HepG2 (cell line): Measurements from ENCODE around the gene ERMARD. TPM values are rescaled to one million over a fixed set of nuclear protein-coding genes. Genes with fewer than 3 reads are reported as not detected.

Experiments used
- AHR ChIP-seq: IDR thresholded peaks from 2 replicates; pipeline ENCODE4 v1.6.1; 2018; ENCODE audit warnings: missing genetic modification reagents, missing compliant biosample characterization
- PHF5A ChIP-seq: IDR thresholded peaks from one replicate; pipeline ENCODE4 v1.6.1; 2018; ENCODE audit warnings: low read depth, missing genetic modification reagents; ENCODE audit not compliant: unreplicated experiment
- RBM39 ChIP-seq: fragments of 200-400 bp; formaldehyde crosslinking; IDR thresholded peaks from one replicate; pipeline ENCODE4 v1.6.1; 2018; ENCODE audit warnings: antibody characterized with exemption, mild to moderate bottlenecking, low read depth, low read length; ENCODE audit not compliant: poor library complexity, severe bottlenecking
- TRIM24 ChIP-seq: sonication (generic); formaldehyde crosslinking; IDR thresholded peaks from 2 replicates; pipeline ENCODE4 v1.8.0; 2022; ENCODE audit warnings: mild to moderate bottlenecking, missing genetic modification reagents
- ZNF160 ChIP-seq: sonication (generic); formaldehyde crosslinking; IDR thresholded peaks from 2 replicates; pipeline ENCODE4 v1.8.0; 2022; ENCODE audit warnings: mild to moderate bottlenecking, inconsistent platforms, missing genetic modification reagents
- ZNF770 ChIP-seq: sonication (generic); formaldehyde crosslinking; IDR thresholded peaks from 2 replicates; pipeline ENCODE4 v1.5.0; 2020; ENCODE audit warnings: mild to moderate bottlenecking, missing genetic modification reagents
- ZNF800 ChIP-seq: sonication (generic); formaldehyde crosslinking; IDR thresholded peaks from 2 replicates; pipeline ENCODE4 v1.4.0; 2020; ENCODE audit warnings: missing genetic modification reagents
- polyA plus RNA-seq, 8 experiments: library from polyadenylated mRNA; depleted of rRNA in 3 of 8; stranded (reverse) in 7 of 8; unstranded in 1 of 8; fragments of >200 nt; fragmentation: Illumina TruSeq in 4 of 8; extraction: Trizol in 4 of 8; gene quantifications; 2 replicates each; pipeline versions ENCODE4 v1.2.1 to v1.2.3, GENCODE V29; 2011 to 2016; ENCODE audit warnings: low read depth in 4 of 8, missing spikeins in 1 of 8, mixed read lengths in 1 of 8; ENCODE audit not compliant: insufficient read depth in 1 of 8
- total RNA-seq, 5 experiments: library from RNA; depleted of rRNA; stranded (reverse); fragments of >200 nt; fragmentation: Illumina TruSeq; extraction: Trizol; gene quantifications; 2 replicates each; pipeline ENCODE4 v1.2.3, GENCODE V29; 2016; ENCODE audit warnings: low read depth in 1 of 5
- TF ChIP-seq, protein P1 (sequence below), 2 experiments: IDR thresholded peaks; 2 replicates each; pipeline ENCODE4 v1.6.1; 2011 to 2012; ENCODE audit warnings: low read length in 2 of 2, borderline replicate concordance in 1 of 2, low read depth in 1 of 2, mild to moderate bottlenecking in 1 of 2, moderate library complexity in 1 of 2
- TF ChIP-seq, protein P2 (sequence below): sonication (generic); formaldehyde crosslinking; IDR thresholded peaks from 2 replicates; pipeline ENCODE4 v1.4.0; 2020; ENCODE audit warnings: missing genetic modification reagents, low read depth, mild to moderate bottlenecking, borderline replicate concordance
- TF ChIP-seq, protein P3 (sequence below): IDR thresholded peaks from 2 replicates; pipeline ENCODE4 v1.6.1; 2012; ENCODE audit warnings: low read depth, low read length, improper control_type of control experiment
- TF ChIP-seq, protein P4 (sequence below): IDR thresholded peaks from 2 replicates; pipeline ENCODE4 v1.6.1; 2016; ENCODE audit warnings: low read depth
- TF ChIP-seq, protein P5 (sequence below): sonication (generic); formaldehyde crosslinking; IDR thresholded peaks from 2 replicates; pipeline ENCODE4 v1.8.0; 2022; ENCODE audit warnings: mild to moderate bottlenecking, missing genetic modification reagents, borderline replicate concordance

The ERMARD gene
- total and polyA plus RNA-seq, 2 of the 13 experiments (the other 11 are each of a cell fraction or from before 2014, with no cell fraction given) = 8.8 to 10.7 TPM

- TF ChIP-seq RBM39 (no peak), ZNF160 (no peak), TRIM24 (CRISPR knock-in tag) (no peak), PHF5A (CRISPR knock-in tag) (peak; percentile 35), ZNF770 (CRISPR knock-in tag) (peak; percentile 38; the same call in 1 of the 2 replicates), ZNF800 (CRISPR knock-in tag) (peak; percentile 82), AHR (CRISPR knock-in tag) (no peak)
- TF ChIP-seq, protein P1, sequence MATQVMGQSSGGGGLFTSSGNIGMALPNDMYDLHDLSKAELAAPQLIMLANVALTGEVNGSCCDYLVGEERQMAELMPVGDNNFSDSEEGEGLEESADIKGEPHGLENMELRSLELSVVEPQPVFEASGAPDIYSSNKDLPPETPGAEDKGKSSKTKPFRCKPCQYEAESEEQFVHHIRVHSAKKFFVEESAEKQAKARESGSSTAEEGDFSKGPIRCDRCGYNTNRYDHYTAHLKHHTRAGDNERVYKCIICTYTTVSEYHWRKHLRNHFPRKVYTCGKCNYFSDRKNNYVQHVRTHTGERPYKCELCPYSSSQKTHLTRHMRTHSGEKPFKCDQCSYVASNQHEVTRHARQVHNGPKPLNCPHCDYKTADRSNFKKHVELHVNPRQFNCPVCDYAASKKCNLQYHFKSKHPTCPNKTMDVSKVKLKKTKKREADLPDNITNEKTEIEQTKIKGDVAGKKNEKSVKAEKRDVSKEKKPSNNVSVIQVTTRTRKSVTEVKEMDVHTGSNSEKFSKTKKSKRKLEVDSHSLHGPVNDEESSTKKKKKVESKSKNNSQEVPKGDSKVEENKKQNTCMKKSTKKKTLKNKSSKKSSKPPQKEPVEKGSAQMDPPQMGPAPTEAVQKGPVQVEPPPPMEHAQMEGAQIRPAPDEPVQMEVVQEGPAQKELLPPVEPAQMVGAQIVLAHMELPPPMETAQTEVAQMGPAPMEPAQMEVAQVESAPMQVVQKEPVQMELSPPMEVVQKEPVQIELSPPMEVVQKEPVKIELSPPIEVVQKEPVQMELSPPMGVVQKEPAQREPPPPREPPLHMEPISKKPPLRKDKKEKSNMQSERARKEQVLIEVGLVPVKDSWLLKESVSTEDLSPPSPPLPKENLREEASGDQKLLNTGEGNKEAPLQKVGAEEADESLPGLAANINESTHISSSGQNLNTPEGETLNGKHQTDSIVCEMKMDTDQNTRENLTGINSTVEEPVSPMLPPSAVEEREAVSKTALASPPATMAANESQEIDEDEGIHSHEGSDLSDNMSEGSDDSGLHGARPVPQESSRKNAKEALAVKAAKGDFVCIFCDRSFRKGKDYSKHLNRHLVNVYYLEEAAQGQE (IDR thresholded peaks at IDR 0.05; ENCODE audit: borderline replicate concordance in 1 of 2, low read depth in 1 of 2, low read length in 2 of 2) = peak in 1 of 2 experiments; percentile 4; a peak in 1 of 4 replicates
- TF ChIP-seq, protein P2, sequence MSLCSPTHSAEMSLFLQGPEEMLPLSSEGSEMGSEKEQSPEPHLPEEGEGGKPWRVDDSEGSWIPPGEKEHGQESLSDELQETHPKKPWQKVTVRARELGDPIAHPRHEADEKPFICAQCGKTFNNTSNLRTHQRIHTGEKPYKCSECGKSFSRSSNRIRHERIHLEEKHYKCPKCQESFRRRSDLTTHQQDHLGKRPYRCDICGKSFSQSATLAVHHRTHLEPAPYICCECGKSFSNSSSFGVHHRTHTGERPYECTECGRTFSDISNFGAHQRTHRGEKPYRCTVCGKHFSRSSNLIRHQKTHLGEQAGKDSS = no peak
- TF ChIP-seq, protein P3, sequence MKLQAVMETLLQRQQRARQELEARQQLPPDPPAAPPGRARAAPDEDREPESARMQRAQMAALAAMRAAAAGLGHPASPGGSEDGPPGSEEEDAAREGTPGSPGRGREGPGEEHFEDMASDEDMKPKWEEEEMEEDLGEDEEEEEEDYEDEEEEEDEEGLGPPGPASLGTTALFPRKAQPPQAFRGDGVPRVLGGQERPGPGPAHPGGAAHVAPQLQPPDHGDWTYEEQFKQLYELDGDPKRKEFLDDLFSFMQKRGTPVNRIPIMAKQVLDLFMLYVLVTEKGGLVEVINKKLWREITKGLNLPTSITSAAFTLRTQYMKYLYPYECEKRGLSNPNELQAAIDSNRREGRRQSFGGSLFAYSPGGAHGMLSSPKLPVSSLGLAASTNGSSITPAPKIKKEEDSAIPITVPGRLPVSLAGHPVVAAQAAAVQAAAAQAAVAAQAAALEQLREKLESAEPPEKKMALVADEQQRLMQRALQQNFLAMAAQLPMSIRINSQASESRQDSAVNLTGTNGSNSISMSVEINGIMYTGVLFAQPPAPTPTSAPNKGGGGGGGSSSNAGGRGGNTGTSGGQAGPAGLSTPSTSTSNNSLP = peak; percentile 40; the same call in 1 of the 2 replicates
- TF ChIP-seq, protein P4, sequence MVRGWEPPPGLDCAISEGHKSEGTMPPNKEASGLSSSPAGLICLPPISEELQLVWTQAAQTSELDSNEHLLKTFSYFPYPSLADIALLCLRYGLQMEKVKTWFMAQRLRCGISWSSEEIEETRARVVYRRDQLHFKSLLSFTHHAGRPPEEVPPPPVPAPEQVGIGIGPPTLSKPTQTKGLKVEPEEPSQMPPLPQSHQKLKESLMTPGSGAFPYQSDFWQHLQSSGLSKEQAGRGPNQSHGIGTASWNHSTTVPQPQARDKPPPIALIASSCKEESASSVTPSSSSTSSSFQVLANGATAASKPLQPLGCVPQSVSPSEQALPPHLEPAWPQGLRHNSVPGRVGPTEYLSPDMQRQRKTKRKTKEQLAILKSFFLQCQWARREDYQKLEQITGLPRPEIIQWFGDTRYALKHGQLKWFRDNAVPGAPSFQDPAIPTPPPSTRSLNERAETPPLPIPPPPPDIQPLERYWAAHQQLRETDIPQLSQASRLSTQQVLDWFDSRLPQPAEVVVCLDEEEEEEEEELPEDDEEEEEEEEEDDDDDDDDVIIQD = peak; percentile 10; the same call in 1 of the 2 replicates
- TF ChIP-seq, protein P5, sequence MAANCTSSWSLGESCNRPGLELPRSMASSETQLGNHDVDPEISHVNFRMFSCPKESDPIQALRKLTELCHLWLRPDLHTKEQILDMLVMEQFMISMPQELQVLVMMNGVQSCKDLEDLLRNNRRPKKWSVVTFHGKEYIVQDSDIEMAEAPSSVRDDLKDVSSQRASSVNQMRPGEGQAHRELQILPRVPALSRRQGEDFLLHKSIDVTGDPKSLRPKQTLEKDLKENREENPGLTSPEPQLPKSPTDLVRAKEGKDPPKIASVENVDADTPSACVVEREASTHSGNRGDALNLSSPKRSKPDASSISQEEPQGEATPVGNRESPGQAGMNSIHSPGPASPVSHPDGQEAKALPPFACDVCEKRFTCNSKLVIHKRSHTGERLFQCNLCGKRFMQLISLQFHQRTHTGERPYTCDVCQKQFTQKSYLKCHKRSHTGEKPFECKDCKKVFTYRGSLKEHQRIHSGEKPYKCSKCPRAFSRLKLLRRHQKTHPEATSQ = no peak; the same call in 1 of the 2 replicates
Measured at GRCh38 chr6:169799474-169799926, 48.1 kb downstream of the ERMARD start (continued).
